Measurements from ENCODE around the gene TNFRSF19. TPM values are rescaled to one million over a fixed set of nuclear protein-coding genes. Genes with fewer than 3 reads are reported as not detected.

The TNFRSF19 gene
- total RNA-seq, 1 donor from 2014 or later = 25.9 TPM

DNA sequence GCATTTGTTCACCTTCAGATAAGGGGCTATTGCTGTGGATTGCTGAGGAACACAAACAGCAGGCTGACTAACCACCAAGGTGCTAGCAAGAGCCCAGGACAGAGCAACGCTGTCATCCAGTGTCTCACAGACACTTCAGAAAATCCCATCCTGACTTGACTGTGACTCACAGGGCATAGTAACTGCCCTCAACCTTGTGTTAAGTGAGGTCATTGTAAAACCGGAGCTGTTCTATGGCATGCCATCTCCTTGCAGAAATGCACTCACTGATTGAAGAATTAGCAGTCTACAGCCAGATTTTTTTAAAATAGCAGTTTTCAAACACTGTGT, 51.1 kb downstream of the TNFRSF19 start:
- TF ChIP-seq, protein P1, sequence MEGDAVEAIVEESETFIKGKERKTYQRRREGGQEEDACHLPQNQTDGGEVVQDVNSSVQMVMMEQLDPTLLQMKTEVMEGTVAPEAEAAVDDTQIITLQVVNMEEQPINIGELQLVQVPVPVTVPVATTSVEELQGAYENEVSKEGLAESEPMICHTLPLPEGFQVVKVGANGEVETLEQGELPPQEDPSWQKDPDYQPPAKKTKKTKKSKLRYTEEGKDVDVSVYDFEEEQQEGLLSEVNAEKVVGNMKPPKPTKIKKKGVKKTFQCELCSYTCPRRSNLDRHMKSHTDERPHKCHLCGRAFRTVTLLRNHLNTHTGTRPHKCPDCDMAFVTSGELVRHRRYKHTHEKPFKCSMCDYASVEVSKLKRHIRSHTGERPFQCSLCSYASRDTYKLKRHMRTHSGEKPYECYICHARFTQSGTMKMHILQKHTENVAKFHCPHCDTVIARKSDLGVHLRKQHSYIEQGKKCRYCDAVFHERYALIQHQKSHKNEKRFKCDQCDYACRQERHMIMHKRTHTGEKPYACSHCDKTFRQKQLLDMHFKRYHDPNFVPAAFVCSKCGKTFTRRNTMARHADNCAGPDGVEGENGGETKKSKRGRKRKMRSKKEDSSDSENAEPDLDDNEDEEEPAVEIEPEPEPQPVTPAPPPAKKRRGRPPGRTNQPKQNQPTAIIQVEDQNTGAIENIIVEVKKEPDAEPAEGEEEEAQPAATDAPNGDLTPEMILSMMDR (IDR thresholded peaks at IDR 0.05; ENCODE audit: borderline replicate concordance) = no peak
- no peak for DNase-seq

DNA sequence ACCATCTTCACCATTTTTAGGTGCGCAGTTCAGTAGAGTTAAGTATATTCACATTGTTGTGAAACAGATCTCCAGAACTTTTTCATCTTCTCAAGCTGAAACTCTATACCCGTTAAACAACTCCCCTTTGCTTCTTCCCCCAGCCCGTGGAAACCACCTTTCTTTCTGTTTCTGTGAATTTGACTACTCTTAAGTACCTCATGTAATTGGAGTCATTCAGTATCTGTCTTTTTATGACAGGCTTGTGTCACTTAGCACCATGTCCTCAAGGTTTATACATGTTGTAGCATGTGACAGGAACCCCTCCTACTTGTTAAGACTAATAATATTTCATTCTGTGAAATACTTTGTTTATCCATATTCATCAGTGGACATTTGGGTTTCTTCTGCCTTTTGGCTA, 52.8 kb downstream of the TNFRSF19 start:
- Histone ChIP-seq H3K9me3 (replicated peaks) (peaks cover 14% of the 10 kb centered on the region), H3K36me3 (peaks cover 18% of the 10 kb centered on the region), H3K27ac (replicated peaks) (no peak overlapping the region), H3K4me1 (peaks cover 38% of the 10 kb centered on the region), H3K27me3 (ENCODE audit: low read depth) (no peaks in the 10 kb centered on the region), H3K4me3 (no peak overlapping the region)
- intact Hi-C loops (cut with micrococcal nuclease) = no loop called here
- no peak for DNase-seq
- TF ChIP-seq, protein P1 (IDR thresholded peaks at IDR 0.05; ENCODE audit: borderline replicate concordance) = no peak

More for the DNA sequence above, 51.1 kb downstream of the TNFRSF19 start:
- H3K4me3 ChIP-seq = no peak overlapping the region
- H3K4me1 ChIP-seq = peaks cover 38% of the 10 kb centered on the region
- H3K9me3 ChIP-seq (replicated peaks) = peaks cover 14% of the 10 kb centered on the region
- peaks cover 32% of the 10 kb centered on the region for H3K36me3 ChIP-seq
- intact Hi-C loops (cut with micrococcal nuclease) = no loop called here
- H3K27ac ChIP-seq (replicated peaks) = peak overlapping the region; percentile 52
- no peaks in the 10 kb centered on the region for H3K27me3 ChIP-seq (ENCODE audit: low read depth)

DNA sequence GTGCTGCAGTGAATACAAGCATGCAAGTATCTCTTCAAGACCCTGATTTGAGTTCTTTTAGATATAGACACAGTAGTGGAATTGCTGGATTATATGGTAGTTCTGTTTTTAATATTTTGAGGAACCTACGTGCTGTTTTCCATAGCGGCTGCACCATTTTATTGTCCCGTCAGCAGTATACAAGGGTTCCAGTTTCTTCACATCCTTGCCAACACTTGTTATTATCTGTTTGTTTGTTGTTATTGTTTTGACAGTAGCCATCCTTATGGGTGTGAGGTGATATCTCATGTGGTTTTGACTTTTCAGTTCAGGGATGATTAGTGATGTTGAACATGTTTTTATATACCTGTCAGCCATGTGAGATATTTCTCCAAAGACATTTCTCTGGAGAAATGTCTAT, 53.2 kb downstream of the TNFRSF19 start:
- Histone ChIP-seq H3K9me3 (replicated peaks) (peaks cover 14% of the 10 kb centered on the region), H3K4me1 (peaks cover 38% of the 10 kb centered on the region), H3K27me3 (ENCODE audit: low read depth) (no peaks in the 10 kb centered on the region), H3K36me3 (peaks cover 18% of the 10 kb centered on the region), H3K4me3 (no peak overlapping the region), H3K27ac (replicated peaks) (no peak overlapping the region)
- TF ChIP-seq, protein P1 (IDR thresholded peaks at IDR 0.05; ENCODE audit: borderline replicate concordance) = no peak
- no peak for DNase-seq
- intact Hi-C loops (cut with micrococcal nuclease) = no loop called here

DNA sequence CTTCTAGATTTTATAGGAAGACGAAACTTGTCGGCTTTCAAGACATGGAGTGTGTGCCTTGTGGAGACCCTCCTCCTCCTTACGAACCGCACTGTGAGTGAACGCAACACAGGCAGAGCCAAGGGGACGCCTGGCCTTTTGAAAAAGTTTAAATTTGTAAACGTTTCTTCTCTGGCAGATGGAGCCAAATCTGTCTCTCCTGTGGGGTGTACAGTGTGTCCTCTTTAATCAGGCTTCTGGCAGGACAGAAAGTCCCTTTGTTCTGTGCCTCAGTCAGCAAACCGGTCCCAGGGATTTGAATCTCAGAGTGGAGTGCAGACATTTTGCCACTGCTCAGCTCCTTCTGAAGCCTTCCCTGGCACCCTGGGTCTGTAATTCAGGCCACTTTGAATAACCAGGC, 56.5 kb downstream of the TNFRSF19 start:
- Histone ChIP-seq H3K36me3 (peaks cover 28% of the 10 kb centered on the region), H3K27me3 (ENCODE audit: low read depth) (no peaks in the 10 kb centered on the region), H3K4me1 (peaks cover 51% of the 10 kb centered on the region), H3K9me3 (replicated peaks) (peaks cover 14% of the 10 kb centered on the region), H3K4me3 (no peak overlapping the region), H3K27ac (replicated peaks) (peak overlapping the region; percentile 75)
- no peak for DNase-seq
- TF ChIP-seq, protein P1 (IDR thresholded peaks at IDR 0.05; ENCODE audit: borderline replicate concordance) = no peak
- intact Hi-C loops (cut with micrococcal nuclease) = no loop called here

DNA sequence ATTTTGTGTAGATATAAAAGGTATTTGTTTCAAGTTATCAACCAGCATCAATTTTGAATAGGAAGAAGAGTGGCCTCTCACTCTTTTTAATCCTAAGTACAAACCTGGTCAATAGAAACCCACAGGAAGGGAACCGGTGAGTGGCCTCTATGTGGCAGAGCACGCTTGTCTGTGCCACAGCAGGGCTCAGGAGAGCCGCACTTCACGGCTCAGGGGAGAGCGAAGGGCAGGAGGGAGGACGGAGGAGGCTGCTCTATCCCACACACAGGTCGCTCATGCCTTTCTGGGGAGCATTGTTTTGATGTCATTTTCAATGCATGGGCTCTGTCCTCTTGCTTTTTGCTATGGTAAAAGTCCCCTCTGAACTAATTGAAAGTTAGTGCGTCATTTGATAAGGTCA, 57.2 kb downstream of the TNFRSF19 start:
- no peaks in the 10 kb centered on the region for H3K27me3 ChIP-seq (ENCODE audit: low read depth)
- DNase-seq = no peak
- H3K27ac ChIP-seq (replicated peaks) = peak overlapping the region; percentile 75
- no peak overlapping the region for H3K4me3 ChIP-seq
- H3K4me1 ChIP-seq = peaks cover 58% of the 10 kb centered on the region
- TF ChIP-seq, protein P1 (IDR thresholded peaks at IDR 0.05; ENCODE audit: borderline replicate concordance) = no peak
- H3K36me3 ChIP-seq = peaks cover 28% of the 10 kb centered on the region
- intact Hi-C loops (cut with micrococcal nuclease) = no loop called here
- peaks cover 14% of the 10 kb centered on the region for H3K9me3 ChIP-seq (replicated peaks)

DNA sequence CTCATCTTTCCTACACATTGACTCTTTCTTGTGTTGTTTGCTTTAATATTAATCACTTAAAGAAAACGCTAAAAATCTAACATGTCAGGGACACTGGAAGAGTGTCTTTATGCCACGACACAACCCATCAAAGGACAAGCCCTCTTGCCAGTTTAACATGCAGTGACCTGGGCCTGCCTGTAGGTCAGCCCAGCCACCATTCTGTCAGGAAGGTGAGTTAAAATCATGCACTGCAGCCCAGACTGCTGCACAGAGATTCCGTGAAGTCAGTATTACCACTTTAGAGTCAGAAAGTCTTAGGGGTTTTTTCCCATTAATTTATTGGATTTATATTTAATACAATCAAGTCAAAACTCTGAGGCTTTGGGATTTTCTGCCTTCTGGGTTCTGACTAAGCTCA, 58.0 kb downstream of the TNFRSF19 start:
- Histone ChIP-seq H3K27me3 (ENCODE audit: low read depth) (no peaks in the 10 kb centered on the region), H3K27ac (replicated peaks) (peak overlapping the region; percentile 75), H3K4me1 (peaks cover 59% of the 10 kb centered on the region), H3K36me3 (peaks cover 26% of the 10 kb centered on the region), H3K4me3 (no peak overlapping the region), H3K9me3 (replicated peaks) (peaks cover 11% of the 10 kb centered on the region)
- TF ChIP-seq, protein P1 (IDR thresholded peaks at IDR 0.05; ENCODE audit: borderline replicate concordance) = peak; percentile 17
- no peak for DNase-seq
- intact Hi-C loops (cut with micrococcal nuclease) = no loop called here

All from left ventricle myocardium inferior (tissue), 1 donor.